IPS-20b (cell line): ENCODE results near the gene GKAP1.
"Not testable (repeated sequence)": the region's sequence is repeated elsewhere in the genome, so short reads cannot be mapped to it uniquely, and the experiment has no call there.

Experiments
- H3K27ac ChIP-seq: one replicate; pipeline ENCODE4 v1.5.1; 2013; ENCODE audit warnings: low read length
- H3K27me3 ChIP-seq: 2 replicates; pipeline ENCODE4 v1.6.1; 2013; ENCODE audit warnings: mild to moderate bottlenecking, low read length, inconsistent platforms; ENCODE audit not compliant: insufficient read depth
- H3K36me3 ChIP-seq: 2 replicates; pipeline ENCODE4 v1.6.1; 2013; ENCODE audit warnings: low read depth, mild to moderate bottlenecking, inconsistent platforms, low read length, moderate library complexity; ENCODE audit not compliant: insufficient read depth
- H3K4me1 ChIP-seq: 2 replicates; pipeline ENCODE4 v1.6.1; 2013; ENCODE audit warnings: mild to moderate bottlenecking, control low read depth, inconsistent platforms, low read length, moderate library complexity; ENCODE audit not compliant: insufficient read depth
- H3K4me3 ChIP-seq: 2 replicates; pipeline ENCODE4 v1.5.1; 2013; ENCODE audit warnings: mild to moderate bottlenecking, low read length, inconsistent platforms
- H3K9ac ChIP-seq: 2 replicates; pipeline ENCODE4 v1.6.1; 2013; ENCODE audit warnings: low read depth, mild to moderate bottlenecking, inconsistent platforms, low read length, moderate library complexity
- H3K9me3 ChIP-seq: 2 replicates; pipeline ENCODE4 v1.6.1; 2013; ENCODE audit warnings: mild to moderate bottlenecking, low read depth, low read length, inconsistent platforms; ENCODE audit not compliant: insufficient read depth

Gene GKAP1

GRCh38 chr9:83794051-83794450 is 23.5 kb downstream of the GKAP1 start:
- no peaks in the 10 kb centered on the region for H3K4me1 ChIP-seq
- H3K36me3 ChIP-seq: peaks cover 13% of the 10 kb centered on the region; the same call in 1 of the 2 replicates
- no peak overlapping the region for H3K27ac ChIP-seq
- no peaks in the 10 kb centered on the region for H3K27me3 ChIP-seq
- H3K9ac ChIP-seq: no peak overlapping the region
- H3K4me3 ChIP-seq: no peak overlapping the region
- H3K9me3 ChIP-seq: no peaks in the 10 kb centered on the region

DNA sequence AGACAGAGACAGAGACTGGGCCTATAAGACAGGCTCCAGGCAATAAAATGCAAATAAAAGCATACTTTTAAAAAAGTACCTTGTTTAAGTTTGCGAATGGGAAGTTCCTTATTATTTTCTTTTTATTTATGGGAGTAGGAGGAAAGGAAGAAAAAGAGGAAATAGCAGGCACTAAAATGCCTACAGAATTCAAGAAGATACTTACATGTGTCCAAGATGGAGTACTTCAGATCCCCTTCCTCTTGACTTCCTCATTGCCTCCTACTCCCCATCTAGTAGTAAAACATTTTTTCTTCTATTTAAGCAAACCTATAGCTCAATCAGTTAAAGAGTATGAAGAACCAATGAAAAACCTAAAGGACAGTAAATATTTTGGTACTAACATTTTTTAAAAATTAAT is 24.8 kb downstream of the GKAP1 start:
- Histone ChIP-seq H3K36me3 (0 out of 2 replicates have a peak, but pooled peaks cover 2% of the 10 kb centered on the region), H3K9me3 (no peaks in the 10 kb centered on the region), H3K4me3 (no peak overlapping the region), H3K27me3 (no peaks in the 10 kb centered on the region), H3K9ac (no peak overlapping the region), H3K4me1 (no peaks in the 10 kb centered on the region), H3K27ac (no peak overlapping the region)

DNA sequence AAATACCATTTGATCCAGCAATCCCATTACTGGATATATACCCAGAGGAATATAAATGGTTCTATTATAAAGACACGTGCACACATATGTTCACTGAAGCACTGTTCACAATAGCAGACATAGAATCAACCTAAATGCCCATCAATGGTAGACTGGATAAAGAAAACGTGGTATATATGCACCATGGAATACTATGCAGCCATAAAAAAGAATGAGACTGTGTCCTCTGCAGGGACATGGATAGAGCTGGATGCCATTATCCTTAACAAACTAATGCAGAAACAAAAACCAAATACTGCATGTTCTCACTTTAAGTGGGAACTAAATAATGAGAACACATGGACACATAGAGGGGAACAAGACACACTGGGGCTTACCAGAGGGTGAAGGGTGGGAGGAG is 39.4 kb downstream of the GKAP1 start:
- Histone ChIP-seq H3K36me3 (no peaks in the 10 kb centered on the region; the same call in none of the 2 replicates), H3K9ac (no peak overlapping the region), H3K27ac (no peak overlapping the region), H3K4me1 (no peaks in the 10 kb centered on the region), H3K4me3 (no peak overlapping the region), H3K9me3 (no peaks in the 10 kb centered on the region), H3K27me3 (no peaks in the 10 kb centered on the region)

DNA sequence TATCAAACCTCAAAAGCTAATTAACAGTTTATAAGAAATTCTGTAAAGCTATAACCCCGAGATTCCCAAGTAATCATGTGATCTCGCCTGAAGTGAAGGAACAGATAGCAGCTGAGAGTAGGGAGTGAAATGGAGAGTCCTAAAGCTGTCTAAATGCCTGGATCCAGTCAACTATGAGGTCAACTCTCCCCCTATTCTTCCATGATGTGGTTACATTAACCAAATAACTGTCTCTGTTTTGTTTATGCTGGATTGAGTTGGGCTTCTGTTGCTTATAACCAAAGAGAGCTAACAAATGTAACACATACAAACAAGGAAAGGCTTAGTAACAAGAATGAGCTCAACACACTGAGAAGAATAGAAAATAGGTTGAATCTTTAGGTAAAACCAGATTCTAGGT is 41.6 kb downstream of the GKAP1 start:
- H3K4me1 ChIP-seq: no peaks in the 10 kb centered on the region
- H3K4me3 ChIP-seq: no peak overlapping the region
- H3K36me3 ChIP-seq: no peaks in the 10 kb centered on the region; the same call in 1 of the 2 replicates
- no peaks in the 10 kb centered on the region for H3K27me3 ChIP-seq
- H3K27ac ChIP-seq: no peak overlapping the region
- H3K9me3 ChIP-seq: no peaks in the 10 kb centered on the region
- H3K9ac ChIP-seq: no peak overlapping the region

GRCh38 chr9:83772860-83773259 is 44.7 kb downstream of the GKAP1 start:
- Histone ChIP-seq H3K27ac (no peak overlapping the region), H3K27me3 (no peaks in the 10 kb centered on the region), H3K36me3 (no peaks in the 10 kb centered on the region), H3K4me1 (no peaks in the 10 kb centered on the region), H3K4me3 (no peak overlapping the region), H3K9ac (no peak overlapping the region), H3K9me3 (no peaks in the 10 kb centered on the region)

DNA sequence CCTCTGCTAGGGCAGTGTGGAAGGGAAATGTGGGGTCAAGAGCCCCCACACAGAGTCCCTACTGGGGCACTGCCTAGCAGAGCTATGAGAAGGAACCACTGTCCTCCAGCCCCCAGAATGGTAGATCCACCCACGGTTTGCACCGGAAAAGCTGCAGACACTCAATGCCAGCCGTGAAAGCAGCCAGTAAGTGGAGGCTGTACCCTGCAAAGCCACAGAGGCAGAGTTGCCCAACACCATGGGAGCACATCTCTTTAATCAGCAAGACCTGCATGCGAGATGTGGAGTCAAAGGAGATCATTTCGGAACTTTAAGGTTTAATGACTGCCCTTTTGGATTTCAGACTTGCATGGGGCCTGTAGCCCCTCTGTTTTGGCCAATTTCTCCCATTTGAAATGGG is 52.2 kb downstream of the GKAP1 start:
- Histone ChIP-seq H3K4me1 (no peaks in the 10 kb centered on the region), H3K36me3 (no peaks in the 10 kb centered on the region), H3K9me3 (no peaks in the 10 kb centered on the region; the same call in 1 of the 2 replicates), H3K27me3 (no peaks in the 10 kb centered on the region), H3K27ac (no peak overlapping the region), H3K4me3 (no peak overlapping the region), H3K9ac (no peak overlapping the region)

GRCh38 chr9:83754383-83754977 is 63.1 kb downstream of the GKAP1 start:
- no peaks in the 10 kb centered on the region for H3K27me3 ChIP-seq
- H3K4me1 ChIP-seq: no peaks in the 10 kb centered on the region
- H3K9me3 ChIP-seq: no peaks in the 10 kb centered on the region
- no peak overlapping the region for H3K27ac ChIP-seq
- H3K4me3 ChIP-seq: no peak overlapping the region
- H3K36me3 ChIP-seq: no peaks in the 10 kb centered on the region
- no peak overlapping the region for H3K9ac ChIP-seq

DNA sequence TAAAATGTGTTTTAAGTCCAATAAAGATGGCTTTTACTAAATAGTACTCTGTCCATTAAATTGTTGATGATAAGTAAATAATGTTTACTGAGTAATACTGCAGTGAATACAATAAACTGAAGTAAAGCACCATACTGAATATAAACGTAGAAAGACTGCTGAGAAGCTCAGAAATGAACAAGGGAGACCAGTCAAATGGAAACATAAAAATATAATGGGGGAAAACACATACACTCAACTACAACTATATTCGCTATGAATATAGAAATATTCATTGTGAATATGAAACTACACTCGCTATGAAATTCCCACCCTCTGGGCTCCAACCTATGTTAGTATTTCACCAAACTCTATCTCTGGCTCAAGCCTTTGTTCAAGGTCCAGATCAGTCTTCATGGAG is 67.9 kb downstream of the GKAP1 start:
- Histone ChIP-seq H3K27ac (no peak overlapping the region), H3K9me3 (no peaks in the 10 kb centered on the region), H3K27me3 (no peaks in the 10 kb centered on the region), H3K9ac (no peak overlapping the region), H3K4me1 (no peaks in the 10 kb centered on the region), H3K4me3 (no peak overlapping the region), H3K36me3 (no peaks in the 10 kb centered on the region)

GRCh38 chr9:83744206-83744605 is 73.4 kb downstream of the GKAP1 start:
- Histone ChIP-seq H3K36me3 (no peaks in the 10 kb centered on the region), H3K9ac (no peak overlapping the region), H3K4me1 (no peaks in the 10 kb centered on the region)

GRCh38 chr9:83733739-83734138 is 83.8 kb downstream of the GKAP1 start:
- no peaks in the 10 kb centered on the region for H3K36me3 ChIP-seq
- no peaks in the 10 kb centered on the region for H3K27me3 ChIP-seq
- no peak overlapping the region for H3K27ac ChIP-seq
- no peaks in the 10 kb centered on the region for H3K4me1 ChIP-seq
- no peak overlapping the region for H3K4me3 ChIP-seq
- no peak overlapping the region for H3K9ac ChIP-seq
- H3K9me3 ChIP-seq: no peaks in the 10 kb centered on the region

More at GRCh38 chr9:83744206-83744605, 73.4 kb downstream of the GKAP1 start:
- H3K9me3 ChIP-seq: no peaks in the 10 kb centered on the region
- H3K4me3 ChIP-seq: no peak overlapping the region
- H3K27me3 ChIP-seq: no peaks in the 10 kb centered on the region
- no peak overlapping the region for H3K27ac ChIP-seq

DNA sequence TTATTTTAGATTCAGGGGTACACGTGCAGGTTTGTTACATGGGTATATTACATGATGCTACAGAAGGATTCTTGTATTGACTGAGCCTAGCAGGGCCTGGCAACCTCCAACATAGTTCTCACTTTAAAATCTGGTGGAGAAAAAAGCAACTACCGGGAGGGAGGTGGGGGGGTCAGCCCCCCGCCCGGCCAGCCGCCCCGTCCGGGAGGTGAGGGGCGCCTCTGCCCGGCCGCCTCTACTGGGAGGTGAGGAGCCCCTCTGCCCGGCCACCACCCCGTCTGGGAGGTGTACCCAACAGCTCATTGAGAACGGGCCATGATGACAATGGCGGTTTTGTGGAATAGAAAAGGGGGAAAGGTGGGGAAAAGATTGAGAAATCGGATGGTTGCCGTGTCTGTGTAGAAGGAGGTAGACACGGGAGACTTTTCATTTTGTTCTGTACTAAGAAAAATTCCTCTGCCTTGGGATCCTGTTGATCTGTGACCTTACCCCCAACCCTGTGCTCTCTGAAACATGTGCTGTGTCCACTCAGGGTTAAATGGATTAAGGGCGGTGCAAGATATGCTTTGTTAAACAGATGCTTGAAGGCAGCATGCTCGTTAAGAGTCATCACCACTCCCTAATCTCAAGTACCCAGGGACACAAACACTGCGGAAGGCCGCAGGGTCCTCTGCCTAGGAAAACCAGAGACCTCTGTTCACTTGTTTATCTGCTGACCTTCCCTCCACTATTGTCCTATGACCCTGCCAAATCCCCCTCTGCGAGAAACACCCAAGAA is 88.8 kb downstream of the GKAP1 start:
- H3K9me3 ChIP-seq, H3K9ac ChIP-seq, H3K27ac ChIP-seq, H3K36me3 ChIP-seq, H3K27me3 ChIP-seq, H3K4me3 ChIP-seq, H3K4me1 ChIP-seq: not testable (repeated sequence)

GRCh38 chr9:83724436-83724835 is 93.1 kb downstream of the GKAP1 start:
- H3K27me3 ChIP-seq: no peaks in the 10 kb centered on the region

More at GRCh38 chr9:83724436-83724835, 93.1 kb downstream of the GKAP1 start:
- Histone ChIP-seq H3K9me3 (peaks cover 5% of the 10 kb centered on the region), H3K4me3 (no peak overlapping the region), H3K4me1 (no peaks in the 10 kb centered on the region), H3K9ac (no peak overlapping the region), H3K27ac (no peak overlapping the region), H3K36me3 (no peaks in the 10 kb centered on the region)
